HCT116 (cell line): ENCODE measurements around the gene TOPAZ1. TPM values are rescaled to one million over a fixed set of nuclear protein-coding genes. Genes with fewer than 3 reads are reported as not detected.
A peak's percentile ranks its signal among the peaks of the same experiment; 100 is the strongest.

Experiments
- ATAC-seq: fragments of 200-7000 bp; cut with Tn5 transposase; 2 replicates; pipeline ENCODE4 v1.9.1; 2020; ENCODE audit warnings: mild to moderate bottlenecking, moderate library complexity
- BruUV-seq: library from RNA; stranded (reverse); fragments of 400-500 nt; replicated peaks from 2 replicates; lab custom pipeline; 2021; lab: Mats Ljungman, UMichigan
- CTCF ChIA-PET: fragments of 300-600 bp; sonication (Branson Sonifier 250); formaldehyde crosslinking; loops from one replicate; lab custom pipeline; 2021; ENCODE audit warnings: antibody characterized with exemption; lab: Charles Lee
- POLR2A ChIA-PET: fragments of 300-600, 350-600 bp; sonication (Branson Sonifier 250); formaldehyde crosslinking; loops from one replicate; lab custom pipeline; 2021; ENCODE audit warnings: antibody characterized with exemption; lab: Charles Lee
- RAD21 ChIA-PET, 2 experiments: fragments of 300-600 bp; sonication (Branson Sonifier 250); formaldehyde crosslinking; loops; one replicate each; lab custom pipeline; 2023; ENCODE audit warnings: low total read pairs in 2 of 2; ENCODE audit not compliant: uncharacterized antibody in 2 of 2, unreplicated experiment in 2 of 2, low non-redundant PET in 1 of 2; lab: Charles Lee
- DNase-seq: peaks from one replicate; pipeline ENCODE4 v3.0.0-alpha.2; 2010; ENCODE audit warnings: low read depth, low spot score
- H2AFZ ChIP-seq: fragments of 200-600 bp; shearing (Covaris generic), sonication (generic); 2 replicates; pipeline ENCODE4 v1.6.1; 2017; ENCODE audit warnings: low read depth, mixed run types, mixed read lengths, antibody characterized with exemption, low read length; ENCODE audit not compliant: poor library complexity, severe bottlenecking
- H3K27ac ChIP-seq: 2 replicates; pipeline ENCODE4 v1.5.1; 2012; ENCODE audit warnings: low read depth, low read length
- H3K27me3 ChIP-seq: fragments of 200-600 bp; sonication (generic); 2 replicates; pipeline ENCODE4 v1.6.1; 2016; ENCODE audit warnings: mixed run types, low read length, mixed read lengths; ENCODE audit not compliant: insufficient read depth
- H3K36me3 ChIP-seq, 2 experiments: fragments of 200-500 bp in 1 of 2; fragments of 200-600 bp in 1 of 2; sonication (Bioruptor generic) in 1 of 2; sonication (generic) in 1 of 2; 2 replicates each; pipeline versions ENCODE4 v1.5.1 to v1.6.1; 2014 to 2016; ENCODE audit warnings: low read length in 2 of 2, inconsistent platforms in 1 of 2, mixed read lengths in 1 of 2, mixed run types in 1 of 2; ENCODE audit not compliant: insufficient read depth in 2 of 2, control insufficient read depth in 1 of 2
- H3K4me1 ChIP-seq, 2 experiments: fragments of 200-600 bp in 1 of 2; sonication (generic) in 1 of 2; 2 replicates each; pipeline versions ENCODE4 v1.5.1 to v1.6.1; 2012 to 2017; ENCODE audit warnings: low read length in 2 of 2, inconsistent platforms in 1 of 2, mild to moderate bottlenecking in 1 of 2, mixed read lengths in 1 of 2, mixed run types in 1 of 2, moderate library complexity in 1 of 2; ENCODE audit not compliant: insufficient read depth in 2 of 2, control insufficient read depth in 1 of 2
- H3K4me2 ChIP-seq: fragments of 200-600 bp; sonication (generic); 2 replicates; pipeline ENCODE4 v1.6.1; 2017; ENCODE audit warnings: mixed run types, low read length, mixed read lengths
- H3K4me3 ChIP-seq, 2 experiments: fragments of 200-600 bp in 1 of 2; sonication (generic) in 1 of 2; replicated peaks in 1 of 2; 2 replicates each; pipeline ENCODE4 v1.5.1; 2011 to 2016; ENCODE audit warnings: low read length in 2 of 2, control low read depth in 1 of 2, low read depth in 1 of 2, mild to moderate bottlenecking in 1 of 2, mixed read lengths in 1 of 2, mixed run types in 1 of 2
- H3K79me2 ChIP-seq: fragments of 200-600 bp; sonication (generic); 2 replicates; pipeline ENCODE4 v1.6.1; 2017; ENCODE audit warnings: mild to moderate bottlenecking, mixed run types, low read length, moderate library complexity, mixed read lengths; ENCODE audit not compliant: insufficient read depth
- H3K9ac ChIP-seq: fragments of 200-600 bp; sonication (generic); 2 replicates; pipeline ENCODE4 v1.6.1; 2016; ENCODE audit warnings: low read length, mixed read lengths
- H3K9me2 ChIP-seq: fragments of 200-600 bp; sonication (generic), shearing (Covaris generic); 2 replicates; pipeline ENCODE4 v1.6.1; 2017; ENCODE audit warnings: mixed run types, mild to moderate bottlenecking, moderate library complexity; ENCODE audit not compliant: insufficient read depth
- H3K9me3 ChIP-seq, 2 experiments: fragments of 200-500 bp in 1 of 2; fragments of 200-600 bp in 1 of 2; sonication (Bioruptor generic) in 1 of 2; sonication (generic) in 1 of 2; 2 replicates each; pipeline ENCODE4 v1.6.1; 2014 to 2017; ENCODE audit warnings: low read length in 2 of 2, mixed read lengths in 2 of 2, inconsistent platforms in 1 of 2, low read depth in 1 of 2, mild to moderate bottlenecking in 1 of 2, mixed run types in 1 of 2, moderate library complexity in 1 of 2; ENCODE audit not compliant: control insufficient read depth in 1 of 2, insufficient read depth in 1 of 2
- H4K20me1 ChIP-seq: fragments of 200-600 bp; sonication (generic), shearing (Covaris generic); 2 replicates; pipeline ENCODE4 v1.6.1; 2017; ENCODE audit warnings: mixed run types, mild to moderate bottlenecking, moderate library complexity; ENCODE audit not compliant: insufficient read depth
- CBX3 ChIP-seq: IDR thresholded peaks from 2 replicates; pipeline ENCODE4 v1.6.1; 2012; ENCODE audit warnings: low read depth
- CEBPB ChIP-seq: IDR thresholded peaks from 2 replicates; pipeline ENCODE4 v1.6.1; 2012; ENCODE audit warnings: low read depth
- EGR1 ChIP-seq: IDR thresholded peaks from 2 replicates; pipeline ENCODE4 v1.6.1; 2012; ENCODE audit warnings: low read depth
- EZH2 ChIP-seq: fragments of 200-600 bp; sonication (generic); IDR thresholded peaks from 2 replicates; pipeline ENCODE4 v1.6.1; 2017; ENCODE audit warnings: antibody characterized with exemption, mixed run types
- EZH2phosphoT487 ChIP-seq: fragments of 200-600 bp; IDR thresholded peaks from 2 replicates; pipeline ENCODE4 v1.6.1; 2018; ENCODE audit warnings: antibody characterized with exemption, borderline replicate concordance
- JUND ChIP-seq: IDR thresholded peaks from 2 replicates; pipeline ENCODE4 v1.6.1; 2012
- POLR2A ChIP-seq: IDR thresholded peaks from 2 replicates; pipeline ENCODE4 v1.7.0; 2011; ENCODE audit warnings: borderline replicate concordance; ENCODE audit not compliant: insufficient read depth, insufficient read length; ENCODE audit errors: extremely low read depth
- POLR2AphosphoS5 ChIP-seq: IDR thresholded peaks from 2 replicates; pipeline ENCODE4 v1.6.1; 2011; ENCODE audit warnings: mild to moderate bottlenecking, low read depth, low read length, moderate library complexity
- RAD21 ChIP-seq: IDR thresholded peaks from 2 replicates; pipeline ENCODE4 v1.6.1; 2012; ENCODE audit warnings: low read depth, mild to moderate bottlenecking
- REST ChIP-seq: IDR thresholded peaks from 2 replicates; pipeline ENCODE4 v1.6.1; 2012; ENCODE audit warnings: low read depth
- SP1 ChIP-seq: IDR thresholded peaks from 2 replicates; pipeline ENCODE4 v1.6.1; 2012; ENCODE audit warnings: low read depth
- SRF ChIP-seq: IDR thresholded peaks from 2 replicates; pipeline ENCODE4 v1.6.1; 2012; ENCODE audit warnings: low read depth
- YY1 ChIP-seq: IDR thresholded peaks from 2 replicates; pipeline ENCODE4 v1.6.1; 2011; ENCODE audit warnings: low read length, low read depth, moderate library complexity, mild to moderate bottlenecking; ENCODE audit not compliant: insufficient replicate concordance; ENCODE audit errors: extremely low read depth
- ZBTB33 ChIP-seq: IDR thresholded peaks from 2 replicates; pipeline ENCODE4 v1.6.1; 2011; ENCODE audit warnings: mild to moderate bottlenecking, low read length, moderate library complexity; ENCODE audit not compliant: insufficient replicate concordance; ENCODE audit errors: extremely low read depth
- ZFX ChIP-seq: fragments of 450-650 bp; IDR thresholded peaks from 2 replicates; pipeline ENCODE4 v1.6.1; 2017
- intact Hi-C: fragments of 100-400 bp; cut with micrococcal nuclease; formaldehyde crosslinking; loops from 2 replicates; pipeline ENCODE4 v1.10.0; 2022
- total RNA-seq: library from RNA; stranded (reverse); gene quantifications from one replicate; pipeline ENCODE4 v1.2.1, GENCODE V29; 2021; ENCODE audit not compliant: unreplicated experiment
- TF ChIP-seq, protein P1 (sequence below): IDR thresholded peaks from 2 replicates; pipeline ENCODE4 v1.6.1; 2012
- TF ChIP-seq, protein P2 (sequence below), 3 experiments: fragments of 200-600 bp in 1 of 3; sonication (generic) in 1 of 3; IDR thresholded peaks in 2 of 3; conservative IDR thresholded peaks in 1 of 3; 2 replicates each; pipeline ENCODE4 v1.5.1; 2012 to 2017; ENCODE audit warnings: low read depth in 2 of 3, low read length in 2 of 3, antibody characterized with exemption in 1 of 3, borderline replicate concordance in 1 of 3, control low read depth in 1 of 3, mild to moderate bottlenecking in 1 of 3, mixed read lengths in 1 of 3, mixed run types in 1 of 3, moderate library complexity in 1 of 3; ENCODE audit not compliant: insufficient read depth in 1 of 3

The TOPAZ1 gene
- total RNA-seq, 1 experiment from 2014 or later = not detected

GRCh38 chr3:44198284-44199269, 43.1 kb upstream of the TOPAZ1 start (continued):
- TF ChIP-seq EZH2phosphoT487 (no peak), YY1 (no peak), POLR2AphosphoS5 (no peak), ZFX (no peak), RAD21 (peak; percentile 94), SRF (no peak)

DNA sequence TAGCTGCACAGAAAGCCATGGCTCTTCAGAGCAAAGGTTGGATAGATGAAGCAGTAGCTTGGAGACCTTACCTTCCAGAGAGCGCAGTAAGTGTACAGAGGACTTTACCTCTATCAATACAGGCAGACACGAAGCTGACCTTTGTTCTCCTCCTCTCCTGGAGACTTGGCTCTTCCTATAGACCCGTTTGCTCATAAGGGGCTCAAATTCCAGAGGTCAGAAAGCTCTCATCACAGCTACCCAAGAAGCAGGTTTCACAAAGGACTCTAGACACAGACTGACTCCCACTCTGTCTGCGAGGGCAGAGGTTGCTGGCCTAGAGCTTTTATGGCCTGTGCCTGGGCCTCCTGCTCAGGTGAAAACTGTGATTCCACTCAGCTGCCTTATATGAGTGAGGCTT, 35.4 kb upstream of the TOPAZ1 start:
- intact Hi-C loops = no loop called here
- POLR2A ChIA-PET = no interaction called here

More for the DNA sequence above, 35.4 kb upstream of the TOPAZ1 start:
- TF ChIP-seq, protein P1, sequence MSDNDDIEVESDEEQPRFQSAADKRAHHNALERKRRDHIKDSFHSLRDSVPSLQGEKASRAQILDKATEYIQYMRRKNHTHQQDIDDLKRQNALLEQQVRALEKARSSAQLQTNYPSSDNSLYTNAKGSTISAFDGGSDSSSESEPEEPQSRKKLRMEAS = no peak
- TF ChIP-seq SRF (no peak), JUND (no peak), POLR2A (no peak), RAD21 (no peak), EGR1 (no peak), ZBTB33 (no peak), CEBPB (no peak), SP1 (no peak), CBX3 (no peak), REST (no peak), ZFX (no peak), EZH2phosphoT487 (no peak), EZH2 (no peak)
- TF ChIP-seq, protein P2, sequence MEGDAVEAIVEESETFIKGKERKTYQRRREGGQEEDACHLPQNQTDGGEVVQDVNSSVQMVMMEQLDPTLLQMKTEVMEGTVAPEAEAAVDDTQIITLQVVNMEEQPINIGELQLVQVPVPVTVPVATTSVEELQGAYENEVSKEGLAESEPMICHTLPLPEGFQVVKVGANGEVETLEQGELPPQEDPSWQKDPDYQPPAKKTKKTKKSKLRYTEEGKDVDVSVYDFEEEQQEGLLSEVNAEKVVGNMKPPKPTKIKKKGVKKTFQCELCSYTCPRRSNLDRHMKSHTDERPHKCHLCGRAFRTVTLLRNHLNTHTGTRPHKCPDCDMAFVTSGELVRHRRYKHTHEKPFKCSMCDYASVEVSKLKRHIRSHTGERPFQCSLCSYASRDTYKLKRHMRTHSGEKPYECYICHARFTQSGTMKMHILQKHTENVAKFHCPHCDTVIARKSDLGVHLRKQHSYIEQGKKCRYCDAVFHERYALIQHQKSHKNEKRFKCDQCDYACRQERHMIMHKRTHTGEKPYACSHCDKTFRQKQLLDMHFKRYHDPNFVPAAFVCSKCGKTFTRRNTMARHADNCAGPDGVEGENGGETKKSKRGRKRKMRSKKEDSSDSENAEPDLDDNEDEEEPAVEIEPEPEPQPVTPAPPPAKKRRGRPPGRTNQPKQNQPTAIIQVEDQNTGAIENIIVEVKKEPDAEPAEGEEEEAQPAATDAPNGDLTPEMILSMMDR (IDR thresholded peaks at IDR 0.05 in 2 of 3, conservative IDR thresholded peaks at IDR 0.05 in 1 of 3; ENCODE audit: borderline replicate concordance in 1 of 3, insufficient read depth in 1 of 3, low read depth in 2 of 3, low read length in 2 of 3) = no peak
- no TSS peak for BruUV-seq
- H2AFZ ChIP-seq = no peak overlapping the region
- H3K27ac ChIP-seq = no peak overlapping the region
- no peak overlapping the region for H3K4me3 ChIP-seq
- no peaks in the 10 kb centered on the region for H3K27me3 ChIP-seq
- CTCF ChIA-PET = no interaction called here
- no peaks in the 10 kb centered on the region for H3K4me1 ChIP-seq
- H4K20me1 ChIP-seq = no peaks in the 10 kb centered on the region
- RAD21 ChIA-PET = no interaction called here
- H3K9me3 ChIP-seq = no peaks in the 10 kb centered on the region
- H3K9me2 ChIP-seq = no peaks in the 10 kb centered on the region
- H3K4me2 ChIP-seq = no peak overlapping the region
- H3K79me2 ChIP-seq = no peaks in the 10 kb centered on the region
- ATAC-seq = no peak
- no peak for DNase-seq
- no peak overlapping the region for H3K9ac ChIP-seq
- H3K36me3 ChIP-seq = no peaks in the 10 kb centered on the region
